K562 (cell line): Measurements from ENCODE around the gene ATP6V1F. TPM values are rescaled to one million over a fixed set of nuclear protein-coding genes. Genes with fewer than 3 reads are reported as not detected.

Experiments
- ARHGAP35 ChIP-seq: fragments of 450-650 bp; IDR thresholded peaks from 2 replicates; pipeline ENCODE4 v1.6.1; 2018; ENCODE audit not compliant: partially characterized antibody
- JUNB ChIP-seq: fragments of 450-650 bp; formaldehyde crosslinking; conservative IDR thresholded peaks from 2 replicates; pipeline ENCODE4 v1.4.0; 2020; ENCODE audit warnings: mild to moderate bottlenecking
- KAT8 ChIP-seq: fragments of 450-650 bp; IDR thresholded peaks from 2 replicates; pipeline ENCODE4 v1.6.1; 2016; ENCODE audit warnings: low read depth, mild to moderate bottlenecking
- NR2F6 ChIP-seq: fragments of 450-650 bp; formaldehyde crosslinking; IDR thresholded peaks from 2 replicates; pipeline ENCODE4 v1.4.0; 2020; ENCODE audit warnings: mild to moderate bottlenecking
- POLR2H ChIP-seq: IDR thresholded peaks from 2 replicates; pipeline ENCODE4 v1.6.1; 2016; ENCODE audit warnings: missing genetic modification characterization, low read depth, mild to moderate bottlenecking, control low read depth, missing compliant biosample characterization, moderate library complexity
- ZBTB8A ChIP-seq: fragments of 450-650 bp; IDR thresholded peaks from 2 replicates; pipeline ENCODE4 v1.6.1; 2018; ENCODE audit warnings: mild to moderate bottlenecking, moderate library complexity; ENCODE audit not compliant: partially characterized antibody
- polyA plus RNA-seq, 8 experiments: library from polyadenylated mRNA; depleted of rRNA in 4 of 8; stranded (reverse) in 5 of 8; unstranded in 3 of 8; fragments of >200 nt; fragmentation: Nextera tagmentation in 2 of 8; fragmentation: Illumina TruSeq in 1 of 8; extraction: Ambion mirVana in 2 of 8; extraction: Trizol in 1 of 8; gene quantifications; 2 replicates each; pipeline versions ENCODE4 v1.2.1 to v1.2.3, GENCODE V29; 2011 to 2014; ENCODE audit warnings: inconsistent platforms in 1 of 8, missing spikeins in 1 of 8
- total RNA-seq, 7 experiments: library from RNA; depleted of rRNA in 6 of 7; stranded (reverse); fragments of >200 nt in 6 of 7; fragmentation: Illumina TruSeq in 2 of 7; extraction: Trizol in 2 of 7; gene quantifications; 2 replicates each; pipeline versions ENCODE4 v1.2.1 to v1.2.3, GENCODE V29; 2011 to 2021; ENCODE audit warnings: low replicate concordance in 1 of 7
- TF ChIP-seq, protein P1 (sequence below): fragments of 250-450 bp; sonication (Bioruptor Pico); IDR thresholded peaks from 2 replicates; pipeline ENCODE4 v1.4.0; 2020
- TF ChIP-seq, protein P2 (sequence below), 2 experiments: IDR thresholded peaks; 2 replicates each; pipeline ENCODE4 v1.6.1; 2012; ENCODE audit warnings: improper control_type of control experiment in 2 of 2, low read depth in 2 of 2, low read length in 2 of 2, borderline replicate concordance in 1 of 2
- TF ChIP-seq, protein P3 (sequence below): fragments of 450-650 bp; formaldehyde crosslinking; IDR thresholded peaks from 2 replicates; pipeline ENCODE4 v1.4.0; 2020; ENCODE audit warnings: mild to moderate bottlenecking, moderate library complexity
- TF ChIP-seq, protein P4 (sequence below): IDR thresholded peaks from 2 replicates; pipeline ENCODE4 v1.6.1; 2011; ENCODE audit warnings: borderline replicate concordance, low read depth, mild to moderate bottlenecking, moderate library complexity, low read length; ENCODE audit not compliant: insufficient read depth, poor library complexity, severe bottlenecking
- TF ChIP-seq, protein P5 (sequence below), 2 experiments: fragments of 250-450 bp in 1 of 2; fragments of 450-650 bp in 1 of 2; sonication (Bioruptor Pico) in 1 of 2; IDR thresholded peaks; 2 replicates each; pipeline versions ENCODE4 v1.6.1 to v1.8.0; 2016 to 2021; ENCODE audit warnings: mild to moderate bottlenecking in 2 of 2, moderate library complexity in 2 of 2, missing compliant biosample characterization in 1 of 2, missing genetic modification characterization in 1 of 2

ATP6V1F gene
- total and polyA plus RNA-seq, 9 of the 15 experiments (the other 6 are each of a cell fraction or from before 2014, with no cell fraction given), result 206 to 1,123 (median 542) TPM

DNA sequence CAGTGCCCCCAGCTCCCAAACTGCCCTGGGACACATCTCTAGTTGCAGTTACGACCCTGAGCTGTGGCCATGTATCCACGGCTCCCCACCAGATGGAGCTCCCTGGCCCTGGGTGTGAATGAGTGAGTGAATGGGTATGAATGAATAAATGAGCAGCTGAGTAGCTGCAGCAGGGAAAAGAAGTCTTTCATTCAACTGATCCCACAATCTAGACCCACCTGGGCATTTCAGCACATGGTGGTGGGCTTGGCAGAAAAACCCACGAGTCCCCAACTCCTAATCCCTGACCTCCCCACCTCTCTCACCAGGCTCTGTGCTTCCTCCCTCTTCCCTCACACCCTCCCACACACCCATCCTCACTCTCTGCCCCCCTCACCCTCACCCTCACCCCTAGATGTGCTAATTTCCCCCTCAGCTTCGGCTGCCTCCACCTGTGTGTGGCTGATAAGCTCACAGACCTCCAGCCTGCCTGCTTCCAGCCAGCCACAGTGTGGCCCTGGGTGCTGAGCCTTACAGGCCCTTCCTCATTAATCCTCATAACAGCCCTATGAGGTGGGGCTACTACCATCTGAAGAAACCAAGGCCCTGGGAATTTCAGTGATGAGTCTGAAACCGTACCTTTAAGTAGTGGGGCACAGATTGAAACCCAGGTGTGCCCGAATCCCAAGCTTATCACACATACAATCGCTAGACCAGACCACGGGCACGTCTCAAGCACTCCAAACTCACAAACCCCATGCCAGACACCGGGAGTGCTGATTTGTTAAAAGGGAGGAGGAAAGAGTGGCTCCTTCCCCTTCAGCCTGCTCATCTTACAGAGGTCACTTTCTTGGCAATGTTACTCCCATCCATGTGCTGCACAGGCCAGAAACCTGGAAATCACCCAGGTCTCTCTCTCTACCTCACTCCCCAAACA is 2.2 kb upstream of the ATP6V1F start (continued):
- TF ChIP-seq, protein P1, sequence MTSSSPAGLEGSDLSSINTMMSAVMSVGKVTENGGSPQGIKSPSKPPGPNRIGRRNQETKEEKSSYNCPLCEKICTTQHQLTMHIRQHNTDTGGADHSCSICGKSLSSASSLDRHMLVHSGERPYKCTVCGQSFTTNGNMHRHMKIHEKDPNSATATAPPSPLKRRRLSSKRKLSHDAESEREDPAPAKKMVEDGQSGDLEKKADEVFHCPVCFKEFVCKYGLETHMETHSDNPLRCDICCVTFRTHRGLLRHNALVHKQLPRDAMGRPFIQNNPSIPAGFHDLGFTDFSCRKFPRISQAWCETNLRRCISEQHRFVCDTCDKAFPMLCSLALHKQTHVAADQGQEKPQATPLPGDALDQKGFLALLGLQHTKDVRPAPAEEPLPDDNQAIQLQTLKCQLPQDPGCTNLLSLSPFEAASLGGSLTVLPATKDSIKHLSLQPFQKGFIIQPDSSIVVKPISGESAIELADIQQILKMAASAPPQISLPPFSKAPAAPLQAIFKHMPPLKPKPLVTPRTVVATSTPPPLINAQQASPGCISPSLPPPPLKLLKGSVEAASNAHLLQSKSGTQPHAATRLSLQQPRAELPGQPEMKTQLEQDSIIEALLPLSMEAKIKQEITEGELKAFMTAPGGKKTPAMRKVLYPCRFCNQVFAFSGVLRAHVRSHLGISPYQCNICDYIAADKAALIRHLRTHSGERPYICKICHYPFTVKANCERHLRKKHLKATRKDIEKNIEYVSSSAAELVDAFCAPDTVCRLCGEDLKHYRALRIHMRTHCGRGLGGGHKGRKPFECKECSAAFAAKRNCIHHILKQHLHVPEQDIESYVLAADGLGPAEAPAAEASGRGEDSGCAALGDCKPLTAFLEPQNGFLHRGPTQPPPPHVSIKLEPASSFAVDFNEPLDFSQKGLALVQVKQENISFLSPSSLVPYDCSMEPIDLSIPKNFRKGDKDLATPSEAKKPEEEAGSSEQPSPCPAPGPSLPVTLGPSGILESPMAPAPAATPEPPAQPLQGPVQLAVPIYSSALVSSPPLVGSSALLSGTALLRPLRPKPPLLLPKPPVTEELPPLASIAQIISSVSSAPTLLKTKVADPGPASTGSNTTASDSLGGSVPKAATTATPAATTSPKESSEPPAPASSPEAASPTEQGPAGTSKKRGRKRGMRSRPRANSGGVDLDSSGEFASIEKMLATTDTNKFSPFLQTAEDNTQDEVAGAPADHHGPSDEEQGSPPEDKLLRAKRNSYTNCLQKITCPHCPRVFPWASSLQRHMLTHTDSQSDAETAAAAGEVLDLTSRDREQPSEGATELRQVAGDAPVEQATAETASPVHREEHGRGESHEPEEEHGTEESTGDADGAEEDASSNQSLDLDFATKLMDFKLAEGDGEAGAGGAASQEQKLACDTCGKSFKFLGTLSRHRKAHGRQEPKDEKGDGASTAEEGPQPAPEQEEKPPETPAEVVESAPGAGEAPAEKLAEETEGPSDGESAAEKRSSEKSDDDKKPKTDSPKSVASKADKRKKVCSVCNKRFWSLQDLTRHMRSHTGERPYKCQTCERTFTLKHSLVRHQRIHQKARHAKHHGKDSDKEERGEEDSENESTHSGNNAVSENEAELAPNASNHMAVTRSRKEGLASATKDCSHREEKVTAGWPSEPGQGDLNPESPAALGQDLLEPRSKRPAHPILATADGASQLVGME (CRISPR knock-in tag), result 0 out of 2 replicates have a peak, but pooled peaks have one; percentile 26
- TF ChIP-seq ARHGAP35 (peak; percentile 3), POLR2H (tag) (0 out of 2 replicates have a peak, but pooled peaks have one; percentile 32), KAT8 (no peak), ZBTB8A (no peak), JUNB (CRISPR knock-in tag) (0 out of 2 replicates have a peak, but pooled peaks have one; percentile 4), NR2F6 (CRISPR knock-in tag) (no peak)
- TF ChIP-seq, protein P2, sequence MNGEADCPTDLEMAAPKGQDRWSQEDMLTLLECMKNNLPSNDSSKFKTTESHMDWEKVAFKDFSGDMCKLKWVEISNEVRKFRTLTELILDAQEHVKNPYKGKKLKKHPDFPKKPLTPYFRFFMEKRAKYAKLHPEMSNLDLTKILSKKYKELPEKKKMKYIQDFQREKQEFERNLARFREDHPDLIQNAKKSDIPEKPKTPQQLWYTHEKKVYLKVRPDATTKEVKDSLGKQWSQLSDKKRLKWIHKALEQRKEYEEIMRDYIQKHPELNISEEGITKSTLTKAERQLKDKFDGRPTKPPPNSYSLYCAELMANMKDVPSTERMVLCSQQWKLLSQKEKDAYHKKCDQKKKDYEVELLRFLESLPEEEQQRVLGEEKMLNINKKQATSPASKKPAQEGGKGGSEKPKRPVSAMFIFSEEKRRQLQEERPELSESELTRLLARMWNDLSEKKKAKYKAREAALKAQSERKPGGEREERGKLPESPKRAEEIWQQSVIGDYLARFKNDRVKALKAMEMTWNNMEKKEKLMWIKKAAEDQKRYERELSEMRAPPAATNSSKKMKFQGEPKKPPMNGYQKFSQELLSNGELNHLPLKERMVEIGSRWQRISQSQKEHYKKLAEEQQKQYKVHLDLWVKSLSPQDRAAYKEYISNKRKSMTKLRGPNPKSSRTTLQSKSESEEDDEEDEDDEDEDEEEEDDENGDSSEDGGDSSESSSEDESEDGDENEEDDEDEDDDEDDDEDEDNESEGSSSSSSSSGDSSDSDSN (IDR thresholded peaks at IDR 0.05; ENCODE audit: borderline replicate concordance in 1 of 2, low read depth in 2 of 2, low read length in 2 of 2), result peak; percentile 66 to 76; a peak in 2 of 4 replicates
- TF ChIP-seq, protein P3, sequence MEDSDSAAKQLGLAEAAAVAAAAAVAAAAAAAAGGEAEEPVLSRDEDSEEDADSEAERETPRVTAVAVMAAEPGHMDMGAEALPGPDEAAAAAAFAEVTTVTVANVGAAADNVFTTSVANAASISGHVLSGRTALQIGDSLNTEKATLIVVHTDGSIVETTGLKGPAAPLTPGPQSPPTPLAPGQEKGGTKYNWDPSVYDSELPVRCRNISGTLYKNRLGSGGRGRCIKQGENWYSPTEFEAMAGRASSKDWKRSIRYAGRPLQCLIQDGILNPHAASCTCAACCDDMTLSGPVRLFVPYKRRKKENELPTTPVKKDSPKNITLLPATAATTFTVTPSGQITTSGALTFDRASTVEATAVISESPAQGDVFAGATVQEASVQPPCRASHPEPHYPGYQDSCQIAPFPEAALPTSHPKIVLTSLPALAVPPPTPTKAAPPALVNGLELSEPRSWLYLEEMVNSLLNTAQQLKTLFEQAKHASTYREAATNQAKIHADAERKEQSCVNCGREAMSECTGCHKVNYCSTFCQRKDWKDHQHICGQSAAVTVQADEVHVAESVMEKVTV, result 0 out of 2 replicates have a peak, but pooled peaks have one; percentile 4
- TF ChIP-seq, protein P4, sequence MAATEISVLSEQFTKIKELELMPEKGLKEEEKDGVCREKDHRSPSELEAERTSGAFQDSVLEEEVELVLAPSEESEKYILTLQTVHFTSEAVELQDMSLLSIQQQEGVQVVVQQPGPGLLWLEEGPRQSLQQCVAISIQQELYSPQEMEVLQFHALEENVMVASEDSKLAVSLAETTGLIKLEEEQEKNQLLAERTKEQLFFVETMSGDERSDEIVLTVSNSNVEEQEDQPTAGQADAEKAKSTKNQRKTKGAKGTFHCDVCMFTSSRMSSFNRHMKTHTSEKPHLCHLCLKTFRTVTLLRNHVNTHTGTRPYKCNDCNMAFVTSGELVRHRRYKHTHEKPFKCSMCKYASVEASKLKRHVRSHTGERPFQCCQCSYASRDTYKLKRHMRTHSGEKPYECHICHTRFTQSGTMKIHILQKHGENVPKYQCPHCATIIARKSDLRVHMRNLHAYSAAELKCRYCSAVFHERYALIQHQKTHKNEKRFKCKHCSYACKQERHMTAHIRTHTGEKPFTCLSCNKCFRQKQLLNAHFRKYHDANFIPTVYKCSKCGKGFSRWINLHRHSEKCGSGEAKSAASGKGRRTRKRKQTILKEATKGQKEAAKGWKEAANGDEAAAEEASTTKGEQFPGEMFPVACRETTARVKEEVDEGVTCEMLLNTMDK, result peak; percentile 11
- TF ChIP-seq, protein P5, sequence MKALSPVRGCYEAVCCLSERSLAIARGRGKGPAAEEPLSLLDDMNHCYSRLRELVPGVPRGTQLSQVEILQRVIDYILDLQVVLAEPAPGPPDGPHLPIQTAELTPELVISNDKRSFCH (CRISPR knock-in tag; IDR thresholded peaks at IDR 0.05), result no peak
- TF ChIP-seq, protein P5 (tag; IDR thresholded peaks at IDR 0.05), result peak; percentile 24; the same call in 1 of the 2 replicates
